HuH-7.5 (cell line): ENCODE data around the gene HAGH.
"Not testable (repeated sequence)": the region's sequence is repeated elsewhere in the genome, so short reads cannot be mapped to it uniquely, and the experiment has no call there.

Source experiments
- DNase-seq: peaks from one replicate; pipeline ENCODE4 v3.0.0; 2011; ENCODE audit warnings: low spot score

The HAGH gene

DNA sequence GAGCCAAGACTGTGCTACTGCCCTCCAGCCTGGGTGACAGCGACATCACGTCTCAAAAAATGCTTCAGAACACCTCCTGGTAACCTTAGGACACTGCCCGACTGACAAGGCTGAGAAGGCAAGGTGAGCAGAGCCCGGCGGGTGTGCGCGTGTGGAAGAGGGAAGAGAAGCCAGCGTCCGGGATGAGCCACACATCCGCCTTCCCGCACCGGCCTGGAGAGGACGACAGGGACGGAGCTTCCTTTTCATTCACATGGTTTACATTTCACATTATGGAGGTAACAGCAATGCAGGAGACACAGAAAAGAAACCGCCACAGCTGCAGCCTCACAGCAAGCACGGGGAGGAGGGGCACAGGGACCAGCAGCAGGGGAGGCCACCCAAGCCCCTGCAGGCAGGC is 16.5 kb downstream of the HAGH start:
- DNase-seq, result no peak

- no peak for DNase-seq
These were observed 17.3 kb downstream of the HAGH start for GRCh38 chr16:1809281-1809801.

DNA sequence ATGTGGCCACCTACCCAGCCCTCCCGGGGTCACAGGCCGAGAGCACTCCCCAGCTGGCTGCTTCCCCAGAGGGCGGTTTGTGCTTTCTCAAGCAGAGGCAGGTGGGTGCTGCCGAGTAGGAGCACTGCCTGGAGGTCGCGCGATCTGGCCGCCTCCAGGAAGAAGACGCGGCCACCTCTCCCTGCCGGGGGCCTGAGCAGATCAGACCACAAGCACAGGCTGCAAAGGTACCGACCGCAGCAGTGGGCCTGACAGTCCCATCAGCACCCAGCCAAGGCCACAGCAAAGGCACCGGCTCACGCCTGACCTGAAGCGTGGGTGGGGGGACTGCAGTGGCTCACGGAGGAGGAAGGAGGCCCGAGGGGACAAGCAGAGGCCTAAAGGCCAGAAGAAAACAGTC is 17.9 kb downstream of the HAGH start:
- DNase-seq, result no peak

DNA sequence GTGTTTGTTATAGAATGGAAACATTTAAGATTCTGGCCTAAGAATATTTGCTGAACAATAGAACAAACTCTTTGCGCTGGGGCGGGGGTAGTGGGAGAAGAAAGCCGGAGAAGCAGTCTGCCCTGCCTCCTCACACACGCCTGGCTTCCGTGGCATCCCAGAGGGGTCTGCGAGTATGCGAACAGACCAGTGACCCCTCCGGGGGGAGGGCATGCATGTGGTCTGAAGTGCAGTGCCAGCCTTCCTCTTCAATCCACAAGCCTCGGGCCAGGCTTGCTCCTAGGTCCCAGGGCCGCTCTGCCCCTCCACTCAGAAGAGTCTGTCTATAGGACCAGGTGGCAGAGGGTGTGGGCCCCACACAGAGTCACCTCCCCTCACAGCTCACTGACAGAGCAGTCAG is 19.0 kb downstream of the HAGH start:
- no peak for DNase-seq

DNA sequence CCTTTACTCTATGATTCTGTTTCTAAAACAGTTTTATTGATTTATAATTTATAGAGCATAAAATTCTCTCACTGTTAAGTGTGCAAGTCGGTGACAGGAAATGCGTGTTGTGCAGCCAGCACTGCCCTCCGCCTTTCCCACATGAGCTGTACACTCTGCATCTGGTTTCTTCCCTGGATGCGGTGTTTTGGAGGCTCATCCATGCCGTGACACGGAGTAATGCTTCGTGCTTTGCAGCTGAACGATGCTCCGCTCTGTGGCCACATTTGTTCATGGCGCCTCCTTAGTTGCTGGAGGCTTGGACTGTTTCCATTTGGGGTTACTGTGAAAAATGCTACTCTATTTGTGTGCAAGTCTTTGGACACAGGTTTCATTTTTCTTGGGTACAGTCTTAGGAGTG is 25.9 kb downstream of the HAGH start:
- DNase-seq, result no peak

GRCh38 chr16:1799263-1799662 is 27.4 kb downstream of the HAGH start:
- not testable (repeated sequence) for DNase-seq

- no peak for DNase-seq
These were observed 31.5 kb downstream of the HAGH start for GRCh38 chr16:1794908-1795666.

DNA sequence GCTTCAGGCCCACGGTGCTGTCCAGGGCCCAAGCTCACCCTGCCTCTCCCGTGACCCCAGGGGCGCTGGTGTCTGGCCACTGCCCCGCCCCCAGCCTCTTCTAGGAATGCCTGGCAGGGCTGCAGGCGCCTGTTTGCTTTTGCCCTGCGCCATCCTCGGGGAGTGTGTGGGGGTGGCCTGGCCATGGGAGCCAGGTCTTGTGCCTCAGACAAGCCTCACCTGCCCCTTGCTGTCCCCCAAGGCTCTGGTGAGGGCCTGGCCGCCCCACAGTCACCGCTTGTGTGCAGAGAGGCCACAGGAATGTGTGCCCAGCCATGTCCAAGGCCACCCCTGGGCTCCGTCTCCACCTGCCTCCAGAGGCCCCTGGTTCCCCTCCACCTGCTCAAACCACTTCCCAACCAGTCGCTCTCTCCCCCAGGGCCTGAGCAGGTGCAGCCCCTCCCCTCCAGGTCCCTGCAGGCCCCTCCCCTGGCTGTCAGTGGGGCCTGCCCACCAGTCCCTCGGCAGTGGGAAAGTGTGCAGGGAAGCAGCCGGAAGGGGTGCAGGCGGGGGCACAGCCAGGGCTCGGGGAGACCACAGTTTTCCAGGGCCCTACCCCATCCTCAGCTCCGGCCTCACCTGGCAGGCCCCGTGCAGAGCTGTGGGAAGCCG is 32.3 kb downstream of the HAGH start:
- no peak for DNase-seq

- DNase-seq, result no peak
These were observed 32.9 kb downstream of the HAGH start, which contains the start of gene IGFALS for GRCh38 chr16:1793578-1794220. Gene IGFALS (minus strand): TSS chr16:1793705. CDS start chr16:1793652, 53 bp downstream.

DNA sequence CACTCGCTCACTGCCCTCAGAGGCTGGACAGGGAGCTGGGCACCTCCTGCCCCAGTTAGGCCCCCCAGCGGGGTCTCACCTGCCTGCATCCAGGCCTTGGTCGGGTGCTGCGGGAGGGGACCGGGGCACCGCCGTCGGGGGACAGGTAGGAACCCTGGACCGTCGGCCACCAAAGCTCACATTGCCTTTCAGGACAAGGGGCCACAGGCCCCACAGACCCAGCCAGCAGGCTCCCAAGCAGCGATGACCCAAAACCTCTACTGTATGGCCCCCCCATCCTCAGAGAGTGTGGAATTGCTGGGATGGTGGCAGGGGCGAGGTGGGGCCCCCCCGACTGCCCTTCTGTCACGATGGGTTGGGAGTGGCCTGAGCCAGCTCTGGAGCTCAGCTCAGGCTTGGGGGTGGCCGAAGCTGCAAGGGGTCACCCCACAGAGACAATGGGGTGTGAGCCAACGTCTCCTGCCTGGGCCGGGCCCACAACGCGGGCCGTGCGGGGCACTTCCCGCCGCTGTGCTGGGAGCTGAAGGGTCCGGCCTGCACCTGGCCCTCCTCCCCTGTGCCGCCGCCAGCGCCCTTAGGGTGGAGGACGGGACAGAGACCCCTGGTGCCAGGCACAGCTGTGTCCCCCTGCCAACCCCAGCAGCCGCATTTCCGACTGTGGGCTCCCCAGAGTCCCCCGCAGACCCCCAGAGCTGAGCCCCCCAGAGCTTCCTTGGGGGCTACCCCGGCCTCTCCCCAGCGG is 33.6 kb downstream of the HAGH start:
- DNase-seq, result no peak

DNA sequence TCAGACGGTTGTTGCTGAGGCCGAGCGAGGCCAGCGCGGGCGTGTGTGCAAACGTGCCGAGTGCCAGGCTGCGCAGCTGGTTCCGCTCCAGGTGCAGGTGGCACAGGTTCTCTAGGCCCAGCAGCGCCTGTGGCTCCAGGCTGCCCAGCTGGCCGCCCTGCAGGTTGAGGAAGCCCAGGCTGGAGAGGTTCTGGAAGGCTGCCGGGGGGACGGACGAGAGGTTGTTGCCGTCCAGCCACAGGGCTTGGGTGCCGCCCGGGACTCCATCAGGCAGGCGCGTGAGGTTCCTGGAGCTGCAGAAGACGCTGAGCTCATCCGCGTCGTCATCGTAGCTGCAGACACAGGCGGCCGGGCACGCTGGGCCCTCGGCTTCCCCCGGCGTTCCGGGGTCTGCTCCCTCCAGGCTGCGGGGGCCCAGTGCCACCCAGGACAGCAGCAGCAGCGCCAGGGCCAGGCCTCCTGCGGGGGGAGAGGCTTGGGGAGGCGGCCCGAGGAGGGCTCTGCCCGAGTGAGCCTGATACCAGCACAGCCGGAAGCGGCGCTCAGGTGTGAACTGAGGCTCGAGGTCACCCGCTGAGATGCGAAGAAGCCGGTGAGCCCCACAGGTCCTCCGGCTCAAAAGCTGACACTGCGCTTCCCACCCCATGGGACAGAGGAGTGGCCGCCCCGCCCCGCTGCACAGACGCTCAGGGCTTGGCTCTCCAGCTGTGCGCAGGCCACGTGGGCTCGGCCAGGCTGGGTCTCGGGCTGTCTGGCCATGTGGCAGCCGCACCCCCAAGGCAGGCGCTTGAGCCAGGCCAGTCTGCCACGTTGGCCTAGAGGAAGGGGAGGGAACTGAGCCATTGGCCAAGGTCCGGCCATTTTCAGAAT is 34.4 kb downstream of the HAGH start:
- no peak for DNase-seq

- no peak for DNase-seq
These were observed 35.2 kb downstream of the HAGH start for GRCh38 chr16:1791256-1791942.

- no peak for DNase-seq
These were observed 35.9 kb downstream of the HAGH start for GRCh38 chr16:1790611-1791255.

GRCh38 chr16:1790261-1790610 is 36.4 kb downstream of the HAGH start:
- DNase-seq, result no peak

DNA sequence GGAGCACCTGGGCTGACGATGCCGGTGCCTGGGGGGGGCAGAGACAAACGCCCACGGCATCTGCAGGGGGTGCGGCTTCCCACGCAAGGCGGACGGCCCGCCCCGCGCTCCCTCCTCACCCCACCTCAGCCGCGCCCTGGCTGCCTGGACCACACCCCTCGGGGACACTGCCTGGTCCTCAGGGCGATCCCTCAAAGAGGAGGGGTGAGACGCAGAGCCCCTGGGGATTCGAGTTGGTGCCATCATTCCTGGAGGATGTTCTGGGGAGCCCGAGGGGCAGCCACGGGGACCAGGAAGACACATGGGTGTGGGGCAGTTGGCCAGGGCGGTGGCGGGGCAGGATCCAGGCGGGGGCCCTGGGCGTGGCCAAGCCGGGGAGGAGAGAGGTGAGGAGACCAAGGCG is 37.0 kb downstream of the HAGH start:
- DNase-seq, result no peak

GRCh38 chr16:1788708-1789100 is 37.9 kb downstream of the HAGH start:
- no peak for DNase-seq

GRCh38 chr16:1788095-1788707 is 38.4 kb downstream of the HAGH start:
- no peak for DNase-seq

DNA sequence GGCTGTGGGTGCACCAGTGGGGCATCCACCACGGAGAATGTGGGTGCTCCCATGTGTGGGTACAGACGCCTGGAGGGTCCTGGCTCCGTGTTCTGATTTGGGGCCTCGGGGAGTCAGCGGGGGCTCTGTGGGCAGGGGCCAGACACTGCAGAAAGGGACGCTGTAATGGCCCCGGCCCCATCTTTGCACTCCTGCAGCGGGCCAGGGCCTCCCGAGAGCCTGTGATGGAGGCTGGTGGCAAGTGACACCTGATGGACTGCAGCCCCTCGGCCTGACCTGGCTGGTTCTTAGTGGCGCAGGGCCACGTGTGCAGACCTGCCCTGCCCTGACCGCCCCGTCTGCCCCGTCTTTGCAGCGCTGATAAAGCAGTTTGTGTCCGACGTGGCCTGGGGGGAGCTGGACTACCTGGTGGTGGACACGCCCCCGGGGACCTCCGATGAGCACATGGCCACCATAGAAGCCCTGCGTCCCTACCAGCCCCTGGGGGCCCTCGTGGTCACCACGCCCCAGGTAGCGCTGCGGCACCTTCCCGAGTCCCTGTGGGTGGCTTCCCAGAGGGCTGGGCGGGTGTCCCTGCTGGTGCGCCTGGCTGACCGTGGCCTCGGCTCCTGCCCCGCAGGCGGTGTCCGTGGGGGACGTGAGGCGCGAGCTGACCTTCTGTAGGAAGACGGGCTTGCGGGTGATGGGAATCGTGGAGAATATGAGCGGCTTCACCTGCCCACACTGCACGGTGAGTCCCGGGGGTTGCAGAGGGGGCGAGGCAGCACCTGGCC is 39.1 kb downstream of the HAGH start:
- no peak for DNase-seq

DNA sequence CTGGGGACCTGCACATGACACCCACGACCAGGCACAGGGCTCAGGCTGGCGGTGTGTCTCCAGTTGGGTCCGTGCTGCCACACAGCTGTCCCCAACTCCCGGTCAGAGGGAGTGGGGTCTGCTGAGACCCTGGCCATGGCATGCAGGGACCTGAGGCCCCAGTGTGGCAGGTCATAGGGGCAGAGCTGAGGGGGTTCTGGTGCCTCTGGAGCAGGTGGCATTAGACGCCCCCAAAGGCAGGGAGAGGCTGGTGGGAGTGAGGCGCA is 39.6 kb downstream of the HAGH start:
- no peak for DNase-seq
